Vagina (tissue), 2 donors: ENCODE measurements around the gene TRIM5.

Experiments
- POLR2A ChIP-seq, 2 donors: fragments of 450-650 bp; IDR thresholded peaks; one replicate each; pipeline ENCODE4 v1.6.1; 2017; ENCODE audit warnings: antibody characterized with exemption in 2 of 2, mild to moderate bottlenecking in 2 of 2, moderate library complexity in 2 of 2
- POLR2AphosphoS5 ChIP-seq, 2 donors: sonication (generic); formaldehyde crosslinking; IDR thresholded peaks; one replicate each; pipeline ENCODE4 v1.9.0; 2017; ENCODE audit warnings: antibody characterized with exemption in 2 of 2, mild to moderate bottlenecking in 2 of 2, low read depth in 1 of 2; ENCODE audit not compliant: insufficient read depth in 1 of 2
- TF ChIP-seq, protein P1 (sequence below), 3 experiments: fragments of 450-650 bp in 2 of 3; fragments of 200-600 bp in 1 of 3; sonication (generic) in 1 of 3; IDR thresholded peaks; one replicate each; pipeline ENCODE4 v1.5.1; 2017 to 2019; ENCODE audit warnings: antibody characterized with exemption in 3 of 3, mild to moderate bottlenecking in 2 of 3, moderate library complexity in 2 of 3

DNA sequence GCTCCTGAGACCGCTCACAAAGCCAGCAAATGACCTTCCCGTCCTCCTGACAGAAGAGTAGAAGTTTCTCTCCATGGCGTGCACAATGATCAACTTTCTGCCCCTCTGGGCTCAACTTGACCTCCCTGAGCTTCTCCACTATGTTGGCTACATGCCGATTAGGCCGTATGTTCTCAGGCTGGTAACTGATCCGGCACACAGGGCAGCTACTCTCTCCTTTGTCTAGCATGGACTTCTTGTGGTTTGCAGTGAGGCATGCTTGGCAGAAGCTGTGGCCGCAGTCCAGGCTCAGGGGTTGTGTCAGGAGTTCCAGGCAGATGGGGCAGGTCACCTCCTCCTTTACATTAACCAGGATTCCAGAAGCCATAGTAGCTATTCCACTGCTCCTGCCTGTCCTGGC lies 5.1 kb downstream of the TRIM5 start:
- TF ChIP-seq, protein P1, sequence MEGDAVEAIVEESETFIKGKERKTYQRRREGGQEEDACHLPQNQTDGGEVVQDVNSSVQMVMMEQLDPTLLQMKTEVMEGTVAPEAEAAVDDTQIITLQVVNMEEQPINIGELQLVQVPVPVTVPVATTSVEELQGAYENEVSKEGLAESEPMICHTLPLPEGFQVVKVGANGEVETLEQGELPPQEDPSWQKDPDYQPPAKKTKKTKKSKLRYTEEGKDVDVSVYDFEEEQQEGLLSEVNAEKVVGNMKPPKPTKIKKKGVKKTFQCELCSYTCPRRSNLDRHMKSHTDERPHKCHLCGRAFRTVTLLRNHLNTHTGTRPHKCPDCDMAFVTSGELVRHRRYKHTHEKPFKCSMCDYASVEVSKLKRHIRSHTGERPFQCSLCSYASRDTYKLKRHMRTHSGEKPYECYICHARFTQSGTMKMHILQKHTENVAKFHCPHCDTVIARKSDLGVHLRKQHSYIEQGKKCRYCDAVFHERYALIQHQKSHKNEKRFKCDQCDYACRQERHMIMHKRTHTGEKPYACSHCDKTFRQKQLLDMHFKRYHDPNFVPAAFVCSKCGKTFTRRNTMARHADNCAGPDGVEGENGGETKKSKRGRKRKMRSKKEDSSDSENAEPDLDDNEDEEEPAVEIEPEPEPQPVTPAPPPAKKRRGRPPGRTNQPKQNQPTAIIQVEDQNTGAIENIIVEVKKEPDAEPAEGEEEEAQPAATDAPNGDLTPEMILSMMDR (IDR thresholded peaks at IDR 0.05) = no peak
- no peak for TF ChIP-seq POLR2AphosphoS5 (IDR thresholded peaks at IDR 0.05; ENCODE audit: insufficient read depth in 1 of 2, low read depth in 1 of 2)
- TF ChIP-seq POLR2A (IDR thresholded peaks at IDR 0.05) = no peak
